ENCODE data around the gene DNAJC5G. TPM values are rescaled to one million over a fixed set of nuclear protein-coding genes. Genes with fewer than 3 reads are reported as not detected.

Gene DNAJC5G
- total and polyA plus RNA-seq, 10 donors, result not detected

- 21 to 33% (median 22%) methylated on average over 25 of the region's 25 CpGs for WGBS, 5 donors
- peak; percentile 80 to 91 (median 86) for TF ChIP-seq CTCF (IDR thresholded peaks at IDR 0.05 in 8 of 11, conservative IDR thresholded peaks at IDR 0.05 in 3 of 11)
- no peak for TF ChIP-seq POLR2A (IDR thresholded peaks at IDR 0.05)
- H3K27me3 ChIP-seq (replicated peaks in 1 of 7), result peaks cover 3 to 39% (median 32%) of the 10 kb centered on the region in 7 donors
- intact Hi-C loops (cut with DNase I; ENCODE audit: low total_unique reads), result no loop called here
- H3K9me3 ChIP-seq, result no peaks in the 10 kb centered on the region
- H3K4me1 ChIP-seq, result peaks cover 2 to 39% (median 25%) of the 10 kb centered on the region in 6 donors
- DNase-seq, result peak; percentile 47
- H3K27ac ChIP-seq, result peak overlapping the region in 5 of 8 donors; percentile 36 to 67 (median 51)
- H3K4me3 ChIP-seq, result peak overlapping the region in 7 of 8 donors; percentile 13 to 59 (median 25)
- H3K36me3 ChIP-seq, result peaks cover 0 to 6% (median 0%) of the 10 kb centered on the region in 6 donors
Measured at GRCh38 chr2:27303093-27304025, 28.1 kb downstream of the DNAJC5G start.

- intact Hi-C loops (cut with DNase I; ENCODE audit: low total_unique reads), result no loop called here
- TF ChIP-seq POLR2AphosphoS5 (IDR thresholded peaks at IDR 0.05) (no peak), POLR2A (IDR thresholded peaks at IDR 0.05) (no peak), CTCF (IDR thresholded peaks at IDR 0.05 in 8 of 11, conservative IDR thresholded peaks at IDR 0.05 in 3 of 11) (no peak)
- WGBS, 5 donors, result 84 to 95% (median 90%) methylated on average over 13 of the region's 13 CpGs
Measured at GRCh38 chr2:27304488-27305240, 29.4 kb downstream of the DNAJC5G start.

GRCh38 chr2:27305516-27305915 lies 30.3 kb downstream of the DNAJC5G start:
- 92 to 94% (median 93%) methylated on average over 11 to 16 of the region's 16 CpGs for WGBS, 5 donors
- intact Hi-C loops (cut with DNase I; ENCODE audit: low total_unique reads), result no loop called here

More at GRCh38 chr2:27304488-27305240, 29.4 kb downstream of the DNAJC5G start:
- peaks cover 2 to 39% (median 25%) of the 10 kb centered on the region in 6 donors for H3K4me1 ChIP-seq
- peaks cover 0 to 18% (median 6%) of the 10 kb centered on the region in 6 donors for H3K36me3 ChIP-seq
- no peak overlapping the region for H3K4me3 ChIP-seq
- DNase-seq, result peak; percentile 57
- peaks cover 3 to 42% (median 32%) of the 10 kb centered on the region in 7 donors for H3K27me3 ChIP-seq (replicated peaks in 1 of 7)
- no peak overlapping the region for H3K27ac ChIP-seq
- no peaks in the 10 kb centered on the region for H3K9me3 ChIP-seq

More at GRCh38 chr2:27305516-27305915, 30.3 kb downstream of the DNAJC5G start:
- peak; percentile 50 for DNase-seq
- H3K36me3 ChIP-seq, result peaks cover 0 to 27% (median 12%) of the 10 kb centered on the region in 6 donors
- H3K27me3 ChIP-seq (replicated peaks in 1 of 7), result peaks cover 3 to 42% (median 32%) of the 10 kb centered on the region in 7 donors
- no peak overlapping the region for H3K4me3 ChIP-seq
- no peak overlapping the region for H3K27ac ChIP-seq
- H3K9me3 ChIP-seq, result no peaks in the 10 kb centered on the region
- peaks cover 2 to 39% (median 25%) of the 10 kb centered on the region in 6 donors for H3K4me1 ChIP-seq
- TF ChIP-seq POLR2A (IDR thresholded peaks at IDR 0.05) (no peak), POLR2AphosphoS5 (IDR thresholded peaks at IDR 0.05) (no peak), CTCF (IDR thresholded peaks at IDR 0.05 in 8 of 11, conservative IDR thresholded peaks at IDR 0.05 in 3 of 11) (no peak)
